ENCODE measurements around the gene RNU4-1. TPM values are rescaled to one million over a fixed set of nuclear protein-coding genes. Genes with fewer than 3 reads are reported as not detected.
"Not testable (repeated sequence)": the region's sequence is repeated elsewhere in the genome, so short reads cannot be mapped to it uniquely, and the experiment has no call there.

RNU4-1 gene
- total RNA-seq, 1 donor from 2014 or later = 2,591 TPM

GRCh38 chr12:120252071-120252906, 40.7 kb downstream of the RNU4-1 start:
- Histone ChIP-seq H3K27ac (ENCODE audit: low read depth, low read length) (no peak overlapping the region), H3K9ac (ENCODE audit: low read length) (no peak overlapping the region), H3K4me3 (ENCODE audit: insufficient read depth, low read depth, low read length) (no peak overlapping the region), H3K79me2 (ENCODE audit: insufficient read depth, low read length) (peaks cover 100% of the 10 kb centered on the region), H3K4me2 (ENCODE audit: low read length) (no peak overlapping the region), H3K27me3 (ENCODE audit: insufficient read depth, low read length) (no peaks in the 10 kb centered on the region), H3K9me3 (ENCODE audit: insufficient read depth, low read depth, low read length) (no peaks in the 10 kb centered on the region), H3K36me3 (ENCODE audit: insufficient read depth, low read length) (peaks cover 13% of the 10 kb centered on the region), H3K4me1 (ENCODE audit: insufficient read depth, low read length) (peaks cover 46% of the 10 kb centered on the region), H2AFZ (ENCODE audit: low read depth, low read length) (no peak overlapping the region), H4K20me1 (ENCODE audit: insufficient read depth, low read length) (peaks cover 81% of the 10 kb centered on the region)
- FAIRE-seq (no peak), DNase-seq (ENCODE audit: low read depth) (no peak)
- peak overlapping the region; percentile 13 for H3K4me3 Mint-ChIP-seq (ENCODE audit: unreplicated experiment)
- H3K27ac Mint-ChIP-seq (ENCODE audit: unreplicated experiment) = peak overlapping the region; percentile 6
- no peak for TF ChIP-seq CTCF (IDR thresholded peaks at IDR 0.05; ENCODE audit: insufficient read depth, low read depth, low read length)
- TF ChIP-seq EZH2 (IDR thresholded peaks at IDR 0.05; ENCODE audit: insufficient read depth, low read length) = no peak
- peaks cover 54% of the 10 kb centered on the region for H3K4me1 Mint-ChIP-seq (ENCODE audit: low read depth, unreplicated experiment)
- H3K36me3 Mint-ChIP-seq (ENCODE audit: low read depth, unreplicated experiment) = peaks cover 32% of the 10 kb centered on the region
- H3K9me3 Mint-ChIP-seq (ENCODE audit: unreplicated experiment) = no peaks in the 10 kb centered on the region
- H3K27me3 Mint-ChIP-seq (ENCODE audit: low read depth, unreplicated experiment) = no peaks in the 10 kb centered on the region

GRCh38 chr12:120251364-120252070, 41.5 kb downstream of the RNU4-1 start:
- not testable (repeated sequence) for H3K9me3 Mint-ChIP-seq (ENCODE audit: unreplicated experiment); H2AFZ ChIP-seq (ENCODE audit: low read depth, low read length); FAIRE-seq; DNase-seq (ENCODE audit: low read depth); H3K4me3 ChIP-seq (ENCODE audit: insufficient read depth, low read depth, low read length); H3K27ac Mint-ChIP-seq (ENCODE audit: unreplicated experiment); H3K9me3 ChIP-seq (ENCODE audit: insufficient read depth, low read depth, low read length); H3K27me3 ChIP-seq (ENCODE audit: insufficient read depth, low read length); H3K4me2 ChIP-seq (ENCODE audit: low read length); H3K9ac ChIP-seq (ENCODE audit: low read length); H3K27ac ChIP-seq (ENCODE audit: low read depth, low read length); H3K27me3 Mint-ChIP-seq (ENCODE audit: low read depth, unreplicated experiment)
- Mint-ChIP-seq H3K4me1 (ENCODE audit: low read depth, unreplicated experiment) (peaks cover 51% of the 10 kb centered on the region), H3K36me3 (ENCODE audit: low read depth, unreplicated experiment) (peaks cover 31% of the 10 kb centered on the region), H3K4me3 (ENCODE audit: unreplicated experiment) (peak overlapping the region; percentile 13)
- peaks cover 100% of the 10 kb centered on the region for H3K79me2 ChIP-seq (ENCODE audit: insufficient read depth, low read length)
- H4K20me1 ChIP-seq (ENCODE audit: insufficient read depth, low read length) = peaks cover 79% of the 10 kb centered on the region
- peaks cover 13% of the 10 kb centered on the region for H3K36me3 ChIP-seq (ENCODE audit: insufficient read depth, low read length)
- peaks cover 42% of the 10 kb centered on the region for H3K4me1 ChIP-seq (ENCODE audit: insufficient read depth, low read length)

DNA sequence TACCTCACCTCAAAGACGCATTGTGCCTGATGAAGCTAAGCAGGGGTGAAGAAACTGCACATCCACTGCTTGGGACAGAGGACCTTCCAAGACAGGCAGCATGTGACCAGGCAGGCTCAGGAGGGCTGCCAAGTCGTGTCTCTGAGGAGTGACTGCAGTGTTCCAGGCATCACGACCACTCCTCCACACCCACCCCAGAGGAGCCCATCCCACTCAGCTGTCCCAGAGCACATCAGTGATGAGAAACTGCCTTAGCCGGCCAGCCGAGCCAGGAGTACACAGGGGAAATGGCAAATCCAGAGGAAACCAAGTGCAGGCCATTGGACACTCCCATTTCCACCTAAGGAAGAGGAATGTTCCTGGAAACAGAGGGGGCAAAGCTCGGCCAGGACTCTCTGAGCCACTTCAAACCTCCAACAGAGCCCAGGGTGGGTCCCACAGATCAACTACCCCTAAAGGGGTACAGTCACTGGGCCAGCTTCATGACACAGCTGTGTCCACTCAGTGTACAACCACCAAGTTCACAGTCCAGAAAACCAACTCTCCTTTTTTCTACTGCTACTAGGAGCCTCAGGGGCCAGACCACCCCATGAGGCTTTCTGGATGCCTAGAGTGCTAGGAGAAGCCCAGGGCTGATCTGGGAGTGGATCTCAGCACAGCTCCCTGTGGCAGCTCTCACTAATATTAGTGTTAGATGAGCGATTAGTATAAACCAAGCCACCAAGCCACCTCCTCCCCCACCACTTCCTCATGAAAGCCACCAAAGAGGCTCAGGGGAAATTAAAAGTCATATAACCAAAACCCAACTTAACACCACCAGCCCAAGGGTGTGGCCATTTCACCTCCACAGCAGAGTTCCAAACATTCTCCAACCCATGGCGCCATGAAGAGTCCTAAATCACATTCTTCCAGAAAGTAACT, 42.9 kb downstream of the RNU4-1 start:
- H3K36me3 Mint-ChIP-seq (ENCODE audit: low read depth, unreplicated experiment) = peaks cover 26% of the 10 kb centered on the region
- no peak for TF ChIP-seq CTCF (IDR thresholded peaks at IDR 0.05; ENCODE audit: insufficient read depth, low read depth, low read length)
- H3K27ac Mint-ChIP-seq (ENCODE audit: unreplicated experiment) = peak overlapping the region; percentile 34
- H3K27me3 ChIP-seq (ENCODE audit: insufficient read depth, low read length) = no peaks in the 10 kb centered on the region
- no peak overlapping the region for H3K27ac ChIP-seq (ENCODE audit: low read depth, low read length)
- peak overlapping the region; percentile 50 for H3K4me3 Mint-ChIP-seq (ENCODE audit: unreplicated experiment)
- peaks cover 12% of the 10 kb centered on the region for H3K36me3 ChIP-seq (ENCODE audit: insufficient read depth, low read length)
- H4K20me1 ChIP-seq (ENCODE audit: insufficient read depth, low read length) = peaks cover 77% of the 10 kb centered on the region
- H3K79me2 ChIP-seq (ENCODE audit: insufficient read depth, low read length) = peaks cover 98% of the 10 kb centered on the region
- FAIRE-seq (no peak), DNase-seq (ENCODE audit: low read depth) (no peak)
- no peaks in the 10 kb centered on the region for H3K27me3 Mint-ChIP-seq (ENCODE audit: low read depth, unreplicated experiment)
- H2AFZ ChIP-seq (ENCODE audit: low read depth, low read length) = no peak overlapping the region
- peaks cover 53% of the 10 kb centered on the region for H3K4me1 Mint-ChIP-seq (ENCODE audit: low read depth, unreplicated experiment)
- H3K4me1 ChIP-seq (ENCODE audit: insufficient read depth, low read length) = peaks cover 41% of the 10 kb centered on the region
- H3K9me3 Mint-ChIP-seq (ENCODE audit: unreplicated experiment) = no peaks in the 10 kb centered on the region
- no peaks in the 10 kb centered on the region for H3K9me3 ChIP-seq (ENCODE audit: insufficient read depth, low read depth, low read length)
- H3K4me3 ChIP-seq (ENCODE audit: insufficient read depth, low read depth, low read length) = no peak overlapping the region
- H3K9ac ChIP-seq (ENCODE audit: low read length) = no peak overlapping the region
- peak overlapping the region; percentile 45 for H3K4me2 ChIP-seq (ENCODE audit: low read length)
